ENCODE results near the gene CTDSPL. TPM values are rescaled to one million over a fixed set of nuclear protein-coding genes. Genes with fewer than 3 reads are reported as not detected.

CTDSPL gene
- total and polyA plus RNA-seq, 4 donors: 8.4 to 17.2 (median 14.2) TPM

DNA sequence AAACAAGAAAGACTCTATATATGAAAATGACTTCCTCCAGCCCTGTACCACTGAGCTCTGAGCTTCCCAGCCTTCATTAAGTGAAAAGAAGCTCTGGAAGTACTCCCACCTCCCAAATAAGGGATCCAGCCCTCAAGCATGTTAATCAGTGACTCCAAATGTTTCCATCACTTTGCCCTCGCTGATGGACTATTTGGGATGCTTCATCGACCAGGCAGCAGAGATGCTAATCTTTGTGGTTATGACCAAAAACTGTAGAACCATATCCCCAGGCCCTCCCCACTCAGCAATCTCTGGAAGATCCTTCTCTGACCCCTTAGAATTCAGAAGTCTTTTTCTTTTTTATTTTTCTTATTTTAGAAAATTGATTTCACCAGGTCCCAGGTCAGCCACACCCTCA lies 2.3 kb upstream of the CTDSPL start:
- Histone ChIP-seq H3K4me3 (ENCODE audit: low read depth in 1 of 3, low read length in 3 of 3) (no peak overlapping the region), H3K27ac (ENCODE audit: low read depth in 1 of 2, low read length in 2 of 2) (no peak overlapping the region), H3K27me3 (ENCODE audit: control insufficient read depth in 4 of 4, insufficient read depth in 4 of 4, low read length in 3 of 4) (no peaks in the 10 kb centered on the region), H3K9me3 (ENCODE audit: control insufficient read depth in 4 of 4, low read length in 3 of 4) (no peaks in the 10 kb centered on the region), H3K4me1 (ENCODE audit: control insufficient read depth in 4 of 4, insufficient read depth in 4 of 4, low read length in 3 of 4) (peaks cover 11 to 56% (median 45%) of the 10 kb centered on the region in 4 donors), H3K9ac (ENCODE audit: low read depth in 1 of 2, low read length in 2 of 2) (no peak overlapping the region), H3K36me3 (ENCODE audit: control insufficient read depth in 4 of 4, insufficient read depth in 3 of 4, low read depth in 1 of 4, low read length in 3 of 4) (no peaks in the 10 kb centered on the region)
- DNase-seq (ENCODE audit: low spot score): no peak
- WGBS: 81% methylated on average over 2 of the region's 2 CpGs
- TF ChIP-seq FOXA1 (IDR thresholded peaks at IDR 0.05) (no peak), TAF1 (conservative IDR thresholded peaks at IDR 0.05) (no peak), RXRA (IDR thresholded peaks at IDR 0.05) (no peak), GABPA (IDR thresholded peaks at IDR 0.05 in 1 of 2, conservative IDR thresholded peaks at IDR 0.05 in 1 of 2) (no peak), SP1 (IDR thresholded peaks at IDR 0.05) (no peak), HNF4A (conservative IDR thresholded peaks at IDR 0.05) (no peak), YY1 (IDR thresholded peaks at IDR 0.05) (no peak), EGR1 (IDR thresholded peaks at IDR 0.05; ENCODE audit: low read depth in 2 of 2) (no peak), HNF4G (IDR thresholded peaks at IDR 0.05) (no peak), JUND (IDR thresholded peaks at IDR 0.05) (no peak), RAD21 (IDR thresholded peaks at IDR 0.05) (no peak), NR2F2 (IDR thresholded peaks at IDR 0.05) (no peak)
- TF ChIP-seq, protein P1, sequence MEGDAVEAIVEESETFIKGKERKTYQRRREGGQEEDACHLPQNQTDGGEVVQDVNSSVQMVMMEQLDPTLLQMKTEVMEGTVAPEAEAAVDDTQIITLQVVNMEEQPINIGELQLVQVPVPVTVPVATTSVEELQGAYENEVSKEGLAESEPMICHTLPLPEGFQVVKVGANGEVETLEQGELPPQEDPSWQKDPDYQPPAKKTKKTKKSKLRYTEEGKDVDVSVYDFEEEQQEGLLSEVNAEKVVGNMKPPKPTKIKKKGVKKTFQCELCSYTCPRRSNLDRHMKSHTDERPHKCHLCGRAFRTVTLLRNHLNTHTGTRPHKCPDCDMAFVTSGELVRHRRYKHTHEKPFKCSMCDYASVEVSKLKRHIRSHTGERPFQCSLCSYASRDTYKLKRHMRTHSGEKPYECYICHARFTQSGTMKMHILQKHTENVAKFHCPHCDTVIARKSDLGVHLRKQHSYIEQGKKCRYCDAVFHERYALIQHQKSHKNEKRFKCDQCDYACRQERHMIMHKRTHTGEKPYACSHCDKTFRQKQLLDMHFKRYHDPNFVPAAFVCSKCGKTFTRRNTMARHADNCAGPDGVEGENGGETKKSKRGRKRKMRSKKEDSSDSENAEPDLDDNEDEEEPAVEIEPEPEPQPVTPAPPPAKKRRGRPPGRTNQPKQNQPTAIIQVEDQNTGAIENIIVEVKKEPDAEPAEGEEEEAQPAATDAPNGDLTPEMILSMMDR (IDR thresholded peaks at IDR 0.05; ENCODE audit: low read depth, low read length, missing input control): no peak
- TF ChIP-seq, protein P2, sequence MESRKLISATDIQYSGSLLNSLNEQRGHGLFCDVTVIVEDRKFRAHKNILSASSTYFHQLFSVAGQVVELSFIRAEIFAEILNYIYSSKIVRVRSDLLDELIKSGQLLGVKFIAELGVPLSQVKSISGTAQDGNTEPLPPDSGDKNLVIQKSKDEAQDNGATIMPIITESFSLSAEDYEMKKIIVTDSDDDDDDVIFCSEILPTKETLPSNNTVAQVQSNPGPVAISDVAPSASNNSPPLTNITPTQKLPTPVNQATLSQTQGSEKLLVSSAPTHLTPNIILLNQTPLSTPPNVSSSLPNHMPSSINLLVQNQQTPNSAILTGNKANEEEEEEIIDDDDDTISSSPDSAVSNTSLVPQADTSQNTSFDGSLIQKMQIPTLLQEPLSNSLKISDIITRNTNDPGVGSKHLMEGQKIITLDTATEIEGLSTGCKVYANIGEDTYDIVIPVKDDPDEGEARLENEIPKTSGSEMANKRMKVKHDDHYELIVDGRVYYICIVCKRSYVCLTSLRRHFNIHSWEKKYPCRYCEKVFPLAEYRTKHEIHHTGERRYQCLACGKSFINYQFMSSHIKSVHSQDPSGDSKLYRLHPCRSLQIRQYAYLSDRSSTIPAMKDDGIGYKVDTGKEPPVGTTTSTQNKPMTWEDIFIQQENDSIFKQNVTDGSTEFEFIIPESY (IDR thresholded peaks at IDR 0.05): no peak
- TF ChIP-seq, protein P3, sequence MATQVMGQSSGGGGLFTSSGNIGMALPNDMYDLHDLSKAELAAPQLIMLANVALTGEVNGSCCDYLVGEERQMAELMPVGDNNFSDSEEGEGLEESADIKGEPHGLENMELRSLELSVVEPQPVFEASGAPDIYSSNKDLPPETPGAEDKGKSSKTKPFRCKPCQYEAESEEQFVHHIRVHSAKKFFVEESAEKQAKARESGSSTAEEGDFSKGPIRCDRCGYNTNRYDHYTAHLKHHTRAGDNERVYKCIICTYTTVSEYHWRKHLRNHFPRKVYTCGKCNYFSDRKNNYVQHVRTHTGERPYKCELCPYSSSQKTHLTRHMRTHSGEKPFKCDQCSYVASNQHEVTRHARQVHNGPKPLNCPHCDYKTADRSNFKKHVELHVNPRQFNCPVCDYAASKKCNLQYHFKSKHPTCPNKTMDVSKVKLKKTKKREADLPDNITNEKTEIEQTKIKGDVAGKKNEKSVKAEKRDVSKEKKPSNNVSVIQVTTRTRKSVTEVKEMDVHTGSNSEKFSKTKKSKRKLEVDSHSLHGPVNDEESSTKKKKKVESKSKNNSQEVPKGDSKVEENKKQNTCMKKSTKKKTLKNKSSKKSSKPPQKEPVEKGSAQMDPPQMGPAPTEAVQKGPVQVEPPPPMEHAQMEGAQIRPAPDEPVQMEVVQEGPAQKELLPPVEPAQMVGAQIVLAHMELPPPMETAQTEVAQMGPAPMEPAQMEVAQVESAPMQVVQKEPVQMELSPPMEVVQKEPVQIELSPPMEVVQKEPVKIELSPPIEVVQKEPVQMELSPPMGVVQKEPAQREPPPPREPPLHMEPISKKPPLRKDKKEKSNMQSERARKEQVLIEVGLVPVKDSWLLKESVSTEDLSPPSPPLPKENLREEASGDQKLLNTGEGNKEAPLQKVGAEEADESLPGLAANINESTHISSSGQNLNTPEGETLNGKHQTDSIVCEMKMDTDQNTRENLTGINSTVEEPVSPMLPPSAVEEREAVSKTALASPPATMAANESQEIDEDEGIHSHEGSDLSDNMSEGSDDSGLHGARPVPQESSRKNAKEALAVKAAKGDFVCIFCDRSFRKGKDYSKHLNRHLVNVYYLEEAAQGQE (IDR thresholded peaks at IDR 0.05): no peak
- TF ChIP-seq, protein P4, sequence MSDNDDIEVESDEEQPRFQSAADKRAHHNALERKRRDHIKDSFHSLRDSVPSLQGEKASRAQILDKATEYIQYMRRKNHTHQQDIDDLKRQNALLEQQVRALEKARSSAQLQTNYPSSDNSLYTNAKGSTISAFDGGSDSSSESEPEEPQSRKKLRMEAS (IDR thresholded peaks at IDR 0.05): no peak
- TF ChIP-seq, protein P5, sequence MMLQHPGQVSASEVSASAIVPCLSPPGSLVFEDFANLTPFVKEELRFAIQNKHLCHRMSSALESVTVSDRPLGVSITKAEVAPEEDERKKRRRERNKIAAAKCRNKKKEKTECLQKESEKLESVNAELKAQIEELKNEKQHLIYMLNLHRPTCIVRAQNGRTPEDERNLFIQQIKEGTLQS (IDR thresholded peaks at IDR 0.05): no peak

DNA sequence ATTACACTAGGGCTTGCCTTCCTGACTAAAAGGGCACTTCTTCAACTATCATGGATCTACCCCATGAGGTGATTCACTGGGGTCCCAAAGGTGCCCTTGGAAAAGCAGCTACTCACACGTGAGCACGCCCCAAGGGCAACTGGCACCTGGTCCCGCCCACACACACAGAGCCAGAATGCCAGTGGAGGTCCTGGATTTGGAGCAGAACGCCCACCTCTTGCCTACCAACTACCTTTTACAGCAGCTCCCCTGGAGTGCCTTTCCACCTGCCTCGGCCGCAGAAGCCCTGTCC lies 1.8 kb upstream of the CTDSPL start:
- TF ChIP-seq JUND (IDR thresholded peaks at IDR 0.05) (no peak), HNF4A (conservative IDR thresholded peaks at IDR 0.05) (no peak)
- WGBS: 90% methylated on average over 6 of the region's 6 CpGs
- Histone ChIP-seq H3K4me3 (ENCODE audit: low read depth in 1 of 3, low read length in 3 of 3) (no peak overlapping the region), H3K9ac (ENCODE audit: low read depth in 1 of 2, low read length in 2 of 2) (no peak overlapping the region), H3K27ac (ENCODE audit: low read depth in 1 of 2, low read length in 2 of 2) (peak overlapping the region; percentile 40 to 73), H3K9me3 (ENCODE audit: control insufficient read depth in 4 of 4, low read length in 3 of 4) (no peaks in the 10 kb centered on the region), H3K27me3 (ENCODE audit: control insufficient read depth in 4 of 4, insufficient read depth in 4 of 4, low read length in 3 of 4) (no peaks in the 10 kb centered on the region), H3K4me1 (ENCODE audit: control insufficient read depth in 4 of 4, insufficient read depth in 4 of 4, low read length in 3 of 4) (peaks cover 11 to 59% (median 47%) of the 10 kb centered on the region in 4 donors), H3K36me3 (ENCODE audit: control insufficient read depth in 4 of 4, insufficient read depth in 3 of 4, low read depth in 1 of 4, low read length in 3 of 4) (no peaks in the 10 kb centered on the region)
- DNase-seq (ENCODE audit: low spot score): no peak
